GM12878 (cell line): Measurements from ENCODE around the gene NDUFV1. TPM values are rescaled to one million over a fixed set of nuclear protein-coding genes. Genes with fewer than 3 reads are reported as not detected.
"Not testable (repeated sequence)": the region's sequence is repeated elsewhere in the genome, so short reads cannot be mapped to it uniquely, and the experiment has no call there.

Experiments
- ATAC-seq: fragments of 200-7000 bp; cut with Tn5 transposase; 3 replicates; pipeline ENCODE4 v1.9.1; 2020; ENCODE audit warnings: mild to moderate bottlenecking, moderate library complexity
- BruUV-seq: library from RNA; stranded (reverse); fragments of 400-500 nt; replicated peaks from 2 replicates; lab custom pipeline; 2021; lab: Mats Ljungman, UMichigan
- CTCF ChIA-PET: fragments of 300-600 bp; sonication (Branson Sonifier 250); formaldehyde crosslinking; extraction: SDS; loops from one replicate; lab custom pipeline; 2021; ENCODE audit warnings: inconsistent platforms; lab: Yijun Ruan, JAX
- POLR2A ChIA-PET: fragments of 350-600 bp; formaldehyde crosslinking; extraction: SDS; loops from one replicate; lab custom pipeline; 2021; ENCODE audit warnings: inconsistent platforms; lab: Charles Lee
- RAD21 ChIA-PET: fragments of 300-600 bp; sonication (Branson Sonifier 250); formaldehyde crosslinking; loops from one replicate; lab custom pipeline; 2023; ENCODE audit warnings: antibody characterized with exemption; ENCODE audit not compliant: unreplicated experiment; lab: Charles Lee
- SMC1A ChIA-PET: fragments of 300-600 bp; sonication (Branson Sonifier 250); formaldehyde crosslinking; loops from one replicate; lab custom pipeline; 2023; ENCODE audit not compliant: unreplicated experiment, uncharacterized antibody; lab: Charles Lee
- DNase-seq: peaks from one replicate; pipeline ENCODE4 v3.0.0-alpha.2; 2011; ENCODE audit warnings: low read depth, low spot score
- FAIRE-seq: peaks from 3 replicates; lab custom pipeline; 2011; peaks lifted over from hg19 to GRCh38; lab: Jason Lieb, UNC
- H2AFZ ChIP-seq: 2 replicates; pipeline ENCODE4 v1.6.0; 2011; ENCODE audit warnings: low read depth, low read length, control low read depth; ENCODE audit not compliant: control insufficient read depth
- H3K27ac ChIP-seq: 2 replicates; pipeline ENCODE4 v1.5.1; 2011; ENCODE audit warnings: control low read depth; ENCODE audit not compliant: control insufficient read depth, insufficient read depth
- H3K27me3 ChIP-seq, 2 experiments: replicated peaks in 1 of 2; 2 replicates each; pipeline versions ENCODE4 v1.6.0 to v1.6.1; 2011; ENCODE audit warnings: low read length in 1 of 2; ENCODE audit not compliant: control insufficient read depth in 2 of 2, insufficient read depth in 2 of 2
- H3K36me3 ChIP-seq, 2 experiments: 2 replicates each; pipeline ENCODE4 v1.5.1; 2011; ENCODE audit warnings: low read length in 1 of 2; ENCODE audit not compliant: control insufficient read depth in 2 of 2, insufficient read depth in 2 of 2
- H3K4me1 ChIP-seq: 2 replicates; pipeline ENCODE4 v1.6.1; 2011; ENCODE audit warnings: mild to moderate bottlenecking, low read length, moderate library complexity, mixed read lengths; ENCODE audit not compliant: control insufficient read depth, insufficient read depth
- H3K4me2 ChIP-seq: 2 replicates; pipeline ENCODE4 v1.6.0; 2011; ENCODE audit warnings: control low read depth; ENCODE audit not compliant: control insufficient read depth, insufficient read depth
- H3K4me3 ChIP-seq: fragments of 200-600 bp; sonication (generic); 2 replicates; pipeline ENCODE4 v1.5.1; 2016
- H3K79me2 ChIP-seq: 2 replicates; pipeline ENCODE4 v1.6.0; 2011; ENCODE audit warnings: low read length; ENCODE audit not compliant: control insufficient read depth, insufficient read depth
- H3K9ac ChIP-seq: 2 replicates; pipeline ENCODE4 v1.8.0; 2011; ENCODE audit warnings: low read length, control low read depth, mixed read lengths; ENCODE audit not compliant: control insufficient read depth, insufficient read depth
- H3K9me3 ChIP-seq: replicated peaks from 3 replicates; pipeline ENCODE4 v1.5.1; 2011; ENCODE audit warnings: mild to moderate bottlenecking, low read length; ENCODE audit not compliant: control insufficient read depth, insufficient read depth
- H4K20me1 ChIP-seq: 2 replicates; pipeline ENCODE4 v1.6.0; 2011; ENCODE audit not compliant: control insufficient read depth, insufficient read depth
- BHLHE40 ChIP-seq, 2 experiments: fragments of 450-650 bp in 1 of 2; IDR thresholded peaks; 2 replicates each; pipeline ENCODE4 v1.6.1; 2011 to 2017; ENCODE audit warnings: low read depth in 2 of 2, borderline replicate concordance in 1 of 2, improper control_type of control experiment in 1 of 2, low read length in 1 of 2, mild to moderate bottlenecking in 1 of 2
- EGR1 ChIP-seq, 2 experiments: IDR thresholded peaks; 1 replicate in 1 of 2; 2 replicates in 1 of 2; pipeline ENCODE4 v1.6.1; 2011 to 2012; ENCODE audit warnings: low read depth in 2 of 2, low read length in 2 of 2, borderline replicate concordance in 1 of 2, mild to moderate bottlenecking in 1 of 2, moderate library complexity in 1 of 2
- FOXK2 ChIP-seq: fragments of 450-650 bp; IDR thresholded peaks from 2 replicates; pipeline ENCODE4 v1.6.1; 2017; ENCODE audit warnings: mild to moderate bottlenecking, moderate library complexity
- HCFC1 ChIP-seq: fragments of 150-350 bp; IDR thresholded peaks from 2 replicates; pipeline ENCODE4 v1.6.1; 2014; ENCODE audit warnings: low read length
- HDAC2 ChIP-seq: fragments of 200-600 bp; sonication (generic); IDR thresholded peaks from 2 replicates; pipeline ENCODE4 v1.6.1; 2017
- KAT2A ChIP-seq: conservative IDR thresholded peaks from 2 replicates; pipeline ENCODE4 v1.6.1; 2011; ENCODE audit warnings: low read depth, low read length; ENCODE audit not compliant: control insufficient read depth
- MLLT1 ChIP-seq: fragments of 450-650 bp; IDR thresholded peaks from 2 replicates; pipeline ENCODE4 v1.6.1; 2016; ENCODE audit warnings: mild to moderate bottlenecking
- NFXL1 ChIP-seq: fragments of 450-650 bp; IDR thresholded peaks from 2 replicates; pipeline ENCODE4 v1.6.1; 2017; ENCODE audit warnings: antibody characterized with exemption, mild to moderate bottlenecking, borderline replicate concordance
- NFYA ChIP-seq: IDR thresholded peaks from 2 replicates; pipeline ENCODE4 v1.6.1; 2011; ENCODE audit warnings: low read depth, mild to moderate bottlenecking, low read length, improper control_type of control experiment, borderline replicate concordance
- POLR2A ChIP-seq: IDR thresholded peaks from 2 replicates; pipeline ENCODE4 v1.6.1; 2011; ENCODE audit warnings: low read depth, mild to moderate bottlenecking, low read length
- RFX5 ChIP-seq: IDR thresholded peaks from 2 replicates; pipeline ENCODE4 v1.6.1; 2011; ENCODE audit warnings: low read depth, low read length, improper control_type of control experiment
- SMC3 ChIP-seq: IDR thresholded peaks from 2 replicates; pipeline ENCODE4 v1.6.1; 2011; ENCODE audit warnings: low read length, improper control_type of control experiment, borderline replicate concordance
- SRF ChIP-seq, 2 experiments: IDR thresholded peaks; 2 replicates each; pipeline ENCODE4 v1.6.1; 2011; ENCODE audit warnings: low read depth in 2 of 2, low read length in 2 of 2, mild to moderate bottlenecking in 1 of 2, moderate library complexity in 1 of 2
- TCF12 ChIP-seq: IDR thresholded peaks from 2 replicates; pipeline ENCODE4 v1.6.1; 2011; ENCODE audit warnings: low read depth, mild to moderate bottlenecking, low read length
- WGBS: methylation state at CpG from one replicate; pipeline ENCODE4 v1.1.6; 2016; ENCODE audit warnings: low lambda C conversion rate; ENCODE audit not compliant: insufficient replicate concordance, insufficient coverage; ENCODE audit errors: missing lambda C conversion rate; 5-methylcytosine and 5-hydroxymethylcytosine counted together
- in situ Hi-C: fragments of 300-500 bp; cut with MboI; formaldehyde crosslinking; loops from 9 replicates; pipeline ENCODE4 v1.14.3; 2018; ENCODE audit warnings: mixed read lengths
- intact Hi-C: fragments of 100-400 bp; cut with micrococcal nuclease; formaldehyde crosslinking; loops from one replicate; pipeline ENCODE4 v1.14.2; 2022; ENCODE audit not compliant: unreplicated experiment
- polyA plus RNA-seq, 11 experiments: library from polyadenylated mRNA; depleted of rRNA in 4 of 11; unstranded in 6 of 11; stranded (reverse) in 5 of 11; fragments of >200 nt; fragmentation: Nextera tagmentation in 4 of 11; fragmentation: Illumina TruSeq in 1 of 11; extraction: Ambion mirVana in 4 of 11; extraction: Trizol in 1 of 11; gene quantifications; 1 replicate in 1 of 11; 2 replicates in 10 of 11; pipeline versions ENCODE4 v1.2.1 to v1.2.3, GENCODE V29; 2011 to 2016; ENCODE audit warnings: inconsistent platforms in 2 of 11, missing spikeins in 2 of 11, low read depth in 1 of 11
- total RNA-seq, 4 experiments: library from RNA; depleted of rRNA in 3 of 4; stranded (reverse); fragments of >200 nt in 3 of 4; fragmentation: Illumina TruSeq in 1 of 4; extraction: Trizol in 1 of 4; gene quantifications; 2 replicates each; pipeline versions ENCODE4 v1.2.1 to v1.2.3, GENCODE V29; 2013 to 2021

Gene NDUFV1
- total and polyA plus RNA-seq, 10 of the 15 experiments (the other 5 are each of a cell fraction or from before 2014, with no cell fraction given), result 8.2 to 380 (median 231) TPM

- Histone ChIP-seq H3K4me2 (0 out of 2 replicates have a peak overlapping the region, but pooled peaks have one; percentile 30), H3K9ac (no peak overlapping the region), H3K27ac (no peak overlapping the region), H3K9me3 (no peaks in the 10 kb centered on the region), H3K79me2 (no peaks in the 10 kb centered on the region), H2AFZ (no peak overlapping the region), H4K20me1 (no peaks in the 10 kb centered on the region), H3K4me1 (peaks cover 6% of the 10 kb centered on the region), H3K27me3 (no peaks in the 10 kb centered on the region; a peak in 1 of 4 replicates), H3K4me3 (no peak overlapping the region), H3K36me3 (no peaks in the 10 kb centered on the region)
- in situ Hi-C loops (no loop called here), intact Hi-C loops (no loop called here)
- BruUV-seq, result no TSS peak
- TF ChIP-seq EGR1 (IDR thresholded peaks at IDR 0.05; ENCODE audit: borderline replicate concordance in 1 of 2, low read depth in 2 of 2, low read length in 2 of 2) (no peak), TCF12 (no peak), RFX5 (no peak), POLR2A (no peak), MLLT1 (no peak), FOXK2 (no peak), HCFC1 (no peak), NFXL1 (no peak), SRF (IDR thresholded peaks at IDR 0.05; ENCODE audit: low read depth in 2 of 2, low read length in 2 of 2) (no peak), KAT2A (no peak), HDAC2 (no peak), SMC3 (no peak), BHLHE40 (IDR thresholded peaks at IDR 0.05; ENCODE audit: borderline replicate concordance in 1 of 2, low read depth in 2 of 2, low read length in 1 of 2) (no peak), NFYA (no peak)
- FAIRE-seq (peak; percentile 62), DNase-seq (no peak), ATAC-seq (peak; percentile 43)
- POLR2A ChIA-PET, result no interaction called here
- CTCF ChIA-PET, result interaction anchor here (1.2 to 4.6 kb wide), 5 partner anchors 11 to 56 kb away, joined by 3 to 26 read pairs (median 4); no protein-coding TSS in a partner anchor
- SMC1A ChIA-PET, result interaction anchor here (1.3 to 1.5 kb wide), 2 partner anchors 11 to 14 kb away, joined by 5 read pairs; partner anchors contain the start of gene ACY3
- RAD21 ChIA-PET, result interaction anchor here (0.8 to 2.2 kb wide), 2 partner anchors 13 to 22 kb away, joined by 3 to 7 read pairs; no protein-coding TSS in a partner anchor
- 65% methylated on average over 6 of the region's 6 CpGs for WGBS
Measured at GRCh38 chr11:67636962-67637361, 30.2 kb downstream of the NDUFV1 start.

- BruUV-seq, H3K4me2 ChIP-seq, H3K27me3 ChIP-seq, FAIRE-seq, H3K79me2 ChIP-seq, DNase-seq, H2AFZ ChIP-seq, H3K4me3 ChIP-seq, H3K9me3 ChIP-seq, in situ Hi-C loops, H3K9ac ChIP-seq, H3K27ac ChIP-seq, intact Hi-C loops, H4K20me1 ChIP-seq, POLR2A ChIA-PET, H3K36me3 ChIP-seq, SMC1A ChIA-PET, H3K4me1 ChIP-seq, ATAC-seq: not testable (repeated sequence)
- ChIA-PET RAD21 (interaction anchor here (1.7 to 2.2 kb wide), 2 partner anchors 22 to 55 kb away, joined by 5 to 7 read pairs; no protein-coding TSS in a partner anchor), CTCF (interaction anchor here (1.0 to 4.6 kb wide), 4 partner anchors 8 to 65 kb away, joined by 3 to 26 read pairs (median 5); partner anchors contain the start of gene NUDT8)
- WGBS, result 62% methylated on average over 3 of the region's 3 CpGs
Measured at GRCh38 chr11:67637441-67637840, 30.7 kb downstream of the NDUFV1 start.
